Peyer's patch (tissue), 4 donors: ENCODE results near the gene GPC3. TPM values are rescaled to one million over a fixed set of nuclear protein-coding genes. Genes with fewer than 3 reads are reported as not detected.

ENCODE experiments used
- DNase-seq, 3 donors: peaks; one replicate each; pipeline ENCODE4 v3.0.0-alpha.2; 2017 to 2019
- H3K27ac ChIP-seq, 4 donors: fragments of 200-600 bp; sonication (generic); one replicate each; pipeline ENCODE4 v1.5.1; 2016 to 2019
- H3K27me3 ChIP-seq, 2 donors: fragments of 200-600 bp; sonication (generic); one replicate each; pipeline ENCODE4 v1.5.1; 2019
- H3K36me3 ChIP-seq, 3 donors: fragments of 200-600 bp; sonication (generic); one replicate each; pipeline ENCODE4 v1.5.1; 2016 to 2019
- H3K4me1 ChIP-seq, 4 donors: fragments of 200-600 bp; sonication (generic); one replicate each; pipeline ENCODE4 v1.5.1; 2016 to 2019
- H3K4me3 ChIP-seq, 4 donors: fragments of 200-600 bp; sonication (generic); 1 replicate in 3 of 4; 2 replicates in 1 of 4; pipeline ENCODE4 v1.5.1; 2016 to 2019; ENCODE audit warnings: mild to moderate bottlenecking in 1 of 4
- H3K9me3 ChIP-seq, 4 donors: fragments of 200-600 bp; sonication (generic); one replicate each; pipeline ENCODE4 v1.5.1; 2016 to 2019; ENCODE audit warnings: mild to moderate bottlenecking in 1 of 4
- POLR2A ChIP-seq, 2 donors: fragments of 450-650 bp; IDR thresholded peaks; one replicate each; pipeline ENCODE4 v1.5.1; 2017; ENCODE audit warnings: antibody characterized with exemption in 2 of 2, mild to moderate bottlenecking in 2 of 2, moderate library complexity in 2 of 2
- total RNA-seq, 4 donors: library from RNA; depleted of rRNA; stranded (reverse); fragments of >200 nt; gene quantifications; one replicate each; pipeline ENCODE4 v1.1.0, GENCODE V29; 2016
- TF ChIP-seq, protein P1 (sequence below), 6 experiments: fragments of 450-650 bp in 4 of 6; fragments of 200-600 bp in 2 of 6; sonication (generic) in 1 of 6; IDR thresholded peaks; one replicate each; pipeline ENCODE4 v1.5.1; 2017 to 2019; ENCODE audit warnings: antibody characterized with exemption in 6 of 6, mild to moderate bottlenecking in 3 of 6, moderate library complexity in 1 of 6

GPC3 gene
- total RNA-seq, 4 donors from 2014 or later: 1.1 to 7.2 (median 5.8) TPM

DNA sequence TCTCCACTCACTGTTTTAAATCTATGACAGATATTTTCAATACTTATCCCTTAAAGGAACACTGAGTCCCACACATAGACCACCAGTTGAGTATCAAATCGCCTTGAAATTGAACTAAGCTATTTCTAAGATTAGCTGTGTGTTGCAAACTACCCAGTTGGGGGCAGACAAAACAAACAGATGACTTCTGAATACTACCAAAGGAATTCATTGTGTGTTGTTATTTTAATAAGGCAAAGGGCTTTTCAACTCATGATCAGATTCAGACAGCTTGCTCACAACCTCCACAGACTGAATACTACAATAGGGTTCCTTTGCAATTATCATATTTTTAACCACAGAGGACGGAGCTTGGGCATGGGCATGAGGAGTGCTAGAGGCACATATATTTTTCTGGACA, 287.1 kb downstream of the GPC3 start:
- H3K27me3 ChIP-seq: no peaks in the 10 kb centered on the region
- no peak for DNase-seq
- H3K4me3 ChIP-seq: no peak overlapping the region
- TF ChIP-seq, protein P1, sequence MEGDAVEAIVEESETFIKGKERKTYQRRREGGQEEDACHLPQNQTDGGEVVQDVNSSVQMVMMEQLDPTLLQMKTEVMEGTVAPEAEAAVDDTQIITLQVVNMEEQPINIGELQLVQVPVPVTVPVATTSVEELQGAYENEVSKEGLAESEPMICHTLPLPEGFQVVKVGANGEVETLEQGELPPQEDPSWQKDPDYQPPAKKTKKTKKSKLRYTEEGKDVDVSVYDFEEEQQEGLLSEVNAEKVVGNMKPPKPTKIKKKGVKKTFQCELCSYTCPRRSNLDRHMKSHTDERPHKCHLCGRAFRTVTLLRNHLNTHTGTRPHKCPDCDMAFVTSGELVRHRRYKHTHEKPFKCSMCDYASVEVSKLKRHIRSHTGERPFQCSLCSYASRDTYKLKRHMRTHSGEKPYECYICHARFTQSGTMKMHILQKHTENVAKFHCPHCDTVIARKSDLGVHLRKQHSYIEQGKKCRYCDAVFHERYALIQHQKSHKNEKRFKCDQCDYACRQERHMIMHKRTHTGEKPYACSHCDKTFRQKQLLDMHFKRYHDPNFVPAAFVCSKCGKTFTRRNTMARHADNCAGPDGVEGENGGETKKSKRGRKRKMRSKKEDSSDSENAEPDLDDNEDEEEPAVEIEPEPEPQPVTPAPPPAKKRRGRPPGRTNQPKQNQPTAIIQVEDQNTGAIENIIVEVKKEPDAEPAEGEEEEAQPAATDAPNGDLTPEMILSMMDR (IDR thresholded peaks at IDR 0.05): peak in 3 of 6 experiments; percentile 15 to 50 (median 36)
- no peak for TF ChIP-seq POLR2A (IDR thresholded peaks at IDR 0.05)
- H3K9me3 ChIP-seq: no peaks in the 10 kb centered on the region
- no peaks in the 10 kb centered on the region for H3K4me1 ChIP-seq
- no peak overlapping the region for H3K27ac ChIP-seq
- H3K36me3 ChIP-seq: no peaks in the 10 kb centered on the region

DNA sequence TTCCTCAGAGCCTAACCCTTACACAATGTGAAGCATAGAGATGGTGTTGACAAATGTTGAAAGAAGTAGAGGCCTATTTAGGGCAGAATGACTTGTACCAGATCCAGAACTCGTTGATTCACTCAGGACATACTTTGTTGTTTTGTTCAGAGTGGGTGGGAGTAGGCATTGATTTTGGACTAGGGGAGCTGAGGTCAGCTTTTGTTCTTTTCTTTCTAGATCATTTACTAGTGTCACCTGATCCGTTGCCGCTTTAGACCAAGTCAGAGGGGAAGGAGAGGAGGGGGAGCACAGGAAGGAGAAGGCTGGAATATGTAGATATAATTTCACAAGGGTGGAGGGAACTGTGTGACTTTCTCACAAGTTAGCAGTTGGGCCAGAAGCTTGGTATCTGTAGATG, 287.7 kb downstream of the GPC3 start:
- Histone ChIP-seq H3K27me3 (no peaks in the 10 kb centered on the region), H3K9me3 (no peaks in the 10 kb centered on the region), H3K4me3 (no peak overlapping the region), H3K4me1 (no peaks in the 10 kb centered on the region), H3K36me3 (no peaks in the 10 kb centered on the region), H3K27ac (no peak overlapping the region)
- TF ChIP-seq POLR2A (IDR thresholded peaks at IDR 0.05): no peak
- TF ChIP-seq, protein P1 (IDR thresholded peaks at IDR 0.05): no peak
- no peak for DNase-seq

DNA sequence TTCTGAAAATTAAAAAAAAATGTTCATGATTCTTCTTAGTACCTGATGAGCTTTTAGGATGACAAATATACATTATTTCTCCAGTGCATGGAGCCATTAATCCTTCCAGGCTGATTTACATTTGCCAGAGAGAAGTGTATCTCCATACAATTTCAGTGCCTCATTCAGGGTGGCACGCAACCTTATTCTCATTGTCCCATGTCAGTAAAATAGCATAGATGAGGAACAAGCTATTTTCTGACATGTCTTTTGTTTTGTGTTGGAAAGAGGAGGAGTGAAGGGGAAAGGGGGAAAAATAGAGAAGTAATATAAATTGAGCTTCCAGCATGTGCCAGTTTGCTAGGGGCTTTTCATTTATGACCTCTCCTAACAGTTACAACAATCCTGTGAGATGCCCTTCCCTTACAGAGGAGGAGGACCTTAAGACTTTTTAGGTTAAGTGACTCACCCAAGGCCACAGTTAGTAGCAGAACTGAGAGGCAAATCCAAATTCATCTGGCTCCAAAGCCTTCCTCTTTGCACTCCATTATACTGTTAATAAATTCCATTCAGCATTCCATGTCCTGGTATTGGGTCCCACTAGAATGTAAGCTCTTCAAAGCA, 295.3 kb downstream of the GPC3 start:
- H3K36me3 ChIP-seq: no peaks in the 10 kb centered on the region
- no peaks in the 10 kb centered on the region for H3K9me3 ChIP-seq
- H3K4me3 ChIP-seq: no peak overlapping the region
- no peak for TF ChIP-seq POLR2A (IDR thresholded peaks at IDR 0.05)
- TF ChIP-seq, protein P1 (IDR thresholded peaks at IDR 0.05): no peak
- no peaks in the 10 kb centered on the region for H3K27me3 ChIP-seq
- no peaks in the 10 kb centered on the region for H3K4me1 ChIP-seq
- DNase-seq: no peak
- H3K27ac ChIP-seq: no peak overlapping the region

DNA sequence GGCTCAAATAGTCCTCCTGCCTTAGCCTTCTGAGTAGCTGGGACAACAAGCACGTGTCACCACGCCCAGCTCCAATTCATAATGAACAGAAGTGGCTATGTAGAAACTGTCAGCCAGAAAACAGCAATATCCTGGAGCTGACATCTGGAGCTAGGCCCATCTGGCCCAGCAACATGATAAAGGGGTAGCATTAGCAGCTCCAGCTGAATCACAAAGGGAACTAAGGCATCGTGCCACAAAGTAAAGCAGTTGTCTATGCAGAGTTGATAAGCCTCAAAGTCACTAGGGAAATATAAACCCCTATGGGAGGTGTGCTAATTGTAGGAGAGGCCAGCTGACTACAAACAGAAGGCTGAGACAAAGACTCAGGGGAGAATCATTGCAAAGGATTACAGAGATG, 299.6 kb downstream of the GPC3 start:
- H3K4me3 ChIP-seq: no peak overlapping the region
- DNase-seq: no peak
- no peaks in the 10 kb centered on the region for H3K4me1 ChIP-seq
- no peaks in the 10 kb centered on the region for H3K9me3 ChIP-seq
- no peak for TF ChIP-seq POLR2A (IDR thresholded peaks at IDR 0.05)
- TF ChIP-seq, protein P1 (IDR thresholded peaks at IDR 0.05): no peak
- H3K27me3 ChIP-seq: no peaks in the 10 kb centered on the region
- no peaks in the 10 kb centered on the region for H3K36me3 ChIP-seq
- no peak overlapping the region for H3K27ac ChIP-seq

- no peak overlapping the region for H3K27ac ChIP-seq
- no peaks in the 10 kb centered on the region for H3K4me1 ChIP-seq
- TF ChIP-seq POLR2A (IDR thresholded peaks at IDR 0.05): no peak
- TF ChIP-seq, protein P1 (IDR thresholded peaks at IDR 0.05): no peak
- no peaks in the 10 kb centered on the region for H3K9me3 ChIP-seq
- no peaks in the 10 kb centered on the region for H3K27me3 ChIP-seq
- DNase-seq: no peak
- no peak overlapping the region for H3K4me3 ChIP-seq
- no peaks in the 10 kb centered on the region for H3K36me3 ChIP-seq
These were observed 303.5 kb downstream of the GPC3 start for GRCh38 chrX:133681897-133682296.

DNA sequence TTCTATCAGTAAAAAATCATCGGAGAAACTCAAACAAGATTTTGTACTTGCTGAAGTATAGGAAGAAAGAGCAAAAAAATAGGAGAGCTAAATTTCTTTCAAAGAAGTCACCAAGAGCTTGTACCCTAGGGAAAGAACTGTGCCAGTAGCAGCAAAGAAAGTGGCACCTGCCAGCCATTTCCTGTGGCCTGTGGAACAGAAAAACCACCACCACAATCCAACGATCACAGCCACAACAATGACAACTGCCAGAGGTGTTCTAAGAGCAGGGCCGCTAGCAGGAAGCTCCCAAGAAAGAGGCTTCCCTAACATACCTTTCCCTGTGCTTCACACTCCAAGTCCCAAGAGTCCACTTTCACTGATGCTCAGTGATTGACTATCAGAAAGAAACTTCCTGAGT, 304.0 kb downstream of the GPC3 start:
- no peak for DNase-seq
- Histone ChIP-seq H3K27me3 (no peaks in the 10 kb centered on the region), H3K4me1 (no peaks in the 10 kb centered on the region), H3K27ac (no peak overlapping the region), H3K9me3 (no peaks in the 10 kb centered on the region), H3K4me3 (no peak overlapping the region), H3K36me3 (no peaks in the 10 kb centered on the region)
- no peak for TF ChIP-seq POLR2A (IDR thresholded peaks at IDR 0.05)
- TF ChIP-seq, protein P1 (IDR thresholded peaks at IDR 0.05): no peak
